NCI-H524 treated with DMSO at 0.1 percent for 48 hours (cell line): ENCODE measurements around the gene ATAD3B.

Experiments used
- DNase-seq: peaks from one replicate; lab custom pipeline; 2025; lab: John Stamatoyannopoulos, UW

Gene ATAD3B

DNA sequence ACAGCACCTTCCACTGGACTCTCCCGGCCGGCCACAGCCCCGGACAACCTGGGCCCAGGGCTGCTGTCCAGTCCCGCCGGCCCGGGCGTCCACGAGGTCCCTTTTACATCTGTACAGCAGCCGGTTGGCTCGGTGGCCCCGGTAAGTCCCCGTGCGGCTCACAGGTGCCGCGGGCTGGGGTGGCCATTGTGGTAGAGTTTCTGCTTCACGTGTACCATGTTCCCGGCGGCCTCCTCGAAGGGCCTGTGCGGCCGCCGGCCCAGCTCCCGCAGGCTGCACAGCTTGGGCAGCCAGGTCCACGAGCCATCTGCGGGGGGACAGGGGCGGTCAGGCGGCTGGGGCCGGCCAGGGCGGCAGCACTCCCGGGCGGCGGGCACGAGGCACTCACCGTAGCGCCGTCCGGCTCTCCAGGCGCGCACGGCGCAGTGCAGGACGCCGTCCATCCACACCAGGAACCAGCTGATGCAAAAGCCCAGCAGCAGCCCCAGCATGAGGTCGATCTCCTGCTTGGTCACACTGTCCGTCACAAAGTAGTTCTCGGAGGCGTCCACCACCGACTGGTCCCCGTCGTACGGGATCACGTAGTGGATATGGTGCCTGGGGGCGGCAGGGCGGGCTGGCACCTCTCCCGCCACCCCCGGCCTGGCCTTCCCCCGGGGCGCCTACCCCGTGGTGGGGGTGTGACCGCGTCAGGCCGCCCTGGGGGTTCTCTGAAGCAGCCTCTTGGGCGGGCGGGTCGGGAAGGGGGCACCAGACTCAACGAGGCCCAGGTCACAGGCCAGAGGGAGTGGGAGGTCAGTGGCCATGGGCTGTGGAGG, 63.8 kb downstream of the ATAD3B start:
- DNase-seq: no peak

DNA sequence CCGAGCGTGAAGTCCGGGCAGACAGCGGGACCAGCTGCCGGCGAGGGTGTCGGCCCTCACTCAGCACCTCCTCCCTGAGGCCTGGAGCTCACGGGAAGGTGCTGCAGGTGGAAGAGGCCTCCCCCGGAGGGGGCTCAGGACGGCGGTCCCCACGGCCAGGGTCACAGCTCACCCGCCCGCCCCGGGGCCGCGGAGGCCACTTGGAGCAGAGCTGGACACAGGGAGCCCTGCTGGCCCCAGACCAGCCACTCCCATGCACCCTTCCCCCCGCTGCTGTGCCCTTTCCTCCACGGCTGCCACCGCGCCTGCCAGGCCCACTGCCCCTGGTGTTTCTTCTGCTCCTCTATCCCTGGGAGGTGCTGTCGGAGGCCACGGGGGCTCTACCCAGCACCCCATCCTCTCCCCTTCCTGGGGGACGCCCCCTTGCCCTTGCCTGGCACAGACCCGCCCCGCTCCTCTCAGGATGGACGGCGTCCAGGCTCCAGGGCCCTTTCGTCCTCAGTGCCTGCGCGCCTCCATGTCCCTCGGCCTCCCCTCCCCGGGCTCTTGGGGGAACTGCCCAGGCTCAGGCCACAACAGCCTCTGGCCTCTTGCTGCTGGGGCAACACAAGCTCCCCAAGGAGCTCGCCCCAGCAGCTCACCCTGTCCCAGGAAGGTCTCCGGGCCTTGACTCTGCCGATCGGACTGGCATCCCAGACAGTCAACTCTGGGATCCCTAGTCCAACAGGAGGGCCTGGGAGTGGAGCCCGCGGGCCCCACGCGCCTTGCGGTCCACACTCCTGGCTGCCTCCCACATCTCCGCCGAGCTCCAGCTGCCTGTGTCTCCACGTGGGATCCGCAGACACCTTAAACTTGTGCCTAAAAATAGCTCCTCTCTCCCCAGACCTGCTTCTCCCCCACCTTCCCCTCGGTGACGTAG, 64.7 kb downstream of the ATAD3B start:
- no peak for DNase-seq

DNA sequence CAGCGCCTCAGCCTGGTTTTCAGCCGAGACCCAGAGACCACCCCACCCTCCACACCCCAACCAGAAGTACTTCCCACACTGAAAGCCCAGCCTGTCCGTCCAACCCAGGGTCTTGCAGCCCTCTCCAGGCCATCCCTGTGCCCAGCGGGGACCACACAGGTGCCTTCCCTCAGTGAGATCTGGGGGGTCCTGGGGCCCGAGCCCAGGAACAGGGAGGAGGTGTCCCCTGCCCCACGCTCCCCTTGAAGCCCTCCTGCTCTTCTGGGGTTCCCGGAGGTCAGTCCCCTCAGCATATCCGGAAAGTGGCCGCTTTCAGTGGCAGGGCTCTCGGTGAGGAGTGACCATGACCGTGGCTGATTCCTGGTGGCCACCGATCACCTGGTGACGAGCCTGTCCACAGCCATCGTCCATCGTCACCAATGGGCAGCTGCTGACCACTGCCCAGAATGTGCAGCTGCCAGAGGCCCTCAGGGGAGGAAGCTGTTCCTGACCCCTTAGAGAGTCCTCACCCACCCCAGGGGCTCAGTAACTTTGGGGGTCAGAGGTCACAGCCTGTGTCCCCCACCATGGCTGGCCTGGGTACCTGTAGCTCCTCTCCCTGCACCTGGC, 65.5 kb downstream of the ATAD3B start:
- DNase-seq: no peak

DNA sequence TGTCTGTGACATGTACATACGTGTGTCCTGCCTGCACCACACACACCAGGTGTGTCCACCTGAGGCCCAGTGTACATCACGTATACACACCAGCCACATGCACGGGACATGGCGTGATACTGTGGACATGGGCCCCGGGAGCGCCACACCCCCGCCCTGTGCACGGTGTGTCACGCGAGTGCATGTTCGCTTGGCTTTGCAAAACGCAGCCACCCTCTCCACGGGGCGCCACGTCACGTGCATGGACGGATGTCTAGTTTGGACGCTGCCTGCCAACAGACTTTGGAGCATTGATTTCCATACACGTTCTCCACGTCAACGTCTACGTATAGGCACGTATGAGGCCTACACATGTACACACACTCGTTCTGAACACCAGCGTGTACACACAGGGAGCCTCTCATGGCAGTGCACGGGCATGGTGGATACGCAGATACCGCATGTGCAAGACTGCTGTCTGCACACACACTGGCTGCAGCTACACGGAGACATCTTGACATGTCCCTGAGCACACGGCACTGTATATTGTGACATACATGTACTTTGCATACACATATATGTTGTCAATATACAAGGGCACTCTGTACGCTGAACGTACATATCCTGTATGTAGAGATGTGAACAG, 66.2 kb downstream of the ATAD3B start:
- DNase-seq: no peak

DNA sequence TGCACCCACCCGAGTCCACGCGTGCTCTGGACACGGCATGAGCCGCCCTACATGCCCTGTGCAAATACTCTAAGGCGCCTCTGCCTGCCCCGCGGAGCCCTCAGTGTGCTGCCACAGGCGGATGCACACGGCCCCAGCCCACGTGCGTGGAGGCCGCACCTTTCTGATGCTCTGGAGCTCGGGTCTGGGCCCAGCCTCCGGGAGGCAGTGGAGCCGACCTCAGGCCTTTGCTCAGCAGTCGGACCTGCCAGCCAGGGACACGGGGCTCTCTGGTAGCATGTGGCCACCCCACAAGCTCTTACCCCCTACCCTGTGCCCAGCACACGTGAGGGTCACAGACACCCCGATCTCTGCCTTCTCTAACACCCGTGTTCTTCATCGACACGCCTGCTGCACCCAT, 66.8 kb downstream of the ATAD3B start:
- DNase-seq: no peak

DNA sequence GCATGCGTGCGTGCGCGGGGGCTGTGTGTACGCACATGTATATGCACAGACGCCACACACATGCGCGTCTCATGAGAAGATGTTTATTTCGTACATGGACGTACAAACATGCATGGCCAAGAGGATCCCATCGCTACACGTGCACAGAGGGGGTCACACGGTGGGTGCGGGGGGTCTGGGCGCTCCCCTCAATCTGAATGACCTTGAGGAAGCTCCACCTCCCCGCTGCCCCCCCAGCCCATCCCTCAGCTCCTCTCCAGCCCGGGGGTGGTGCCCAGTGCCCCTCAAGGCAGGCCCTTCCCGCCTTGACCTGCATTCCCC, 67.4 kb downstream of the ATAD3B start:
- no peak for DNase-seq

DNA sequence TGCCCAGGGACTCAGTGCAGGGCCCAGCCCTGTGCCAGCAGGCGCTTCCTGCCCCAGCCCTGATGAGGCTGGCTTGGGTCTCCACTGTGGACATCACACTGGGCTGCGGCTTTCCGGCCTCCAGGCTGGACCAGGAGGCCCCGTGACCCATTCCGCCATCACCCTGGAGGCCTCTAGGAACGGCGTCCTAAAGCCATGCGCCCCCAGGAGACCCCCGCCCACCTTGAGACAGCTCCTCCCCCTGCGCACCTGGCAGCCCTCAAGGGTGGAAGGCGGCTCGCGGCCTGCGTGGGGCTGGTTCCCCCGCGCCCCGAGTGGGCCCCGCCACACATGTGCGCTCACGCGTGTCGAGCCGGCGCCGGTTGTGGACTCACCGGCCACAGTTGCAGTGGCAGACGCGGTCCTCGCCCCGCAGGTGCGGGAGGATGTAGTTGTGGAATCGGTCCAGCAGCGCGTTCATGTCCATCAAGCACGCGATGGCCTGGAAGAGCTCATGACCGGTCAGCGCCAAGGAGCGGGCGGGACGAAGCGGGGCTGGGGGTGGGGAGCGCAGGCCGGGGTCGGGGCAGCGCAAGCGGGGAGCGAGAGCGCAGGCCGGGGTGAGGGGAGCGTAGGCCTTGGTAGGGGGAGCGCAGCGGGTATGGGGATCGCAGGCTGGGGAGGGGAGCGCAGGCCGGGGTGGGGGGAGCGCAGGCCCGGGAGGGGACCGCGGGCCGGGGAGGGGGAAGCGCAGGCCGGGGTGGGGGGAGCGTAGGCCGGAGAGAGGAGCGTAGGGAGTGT, 67.9 kb downstream of the ATAD3B start:
- DNase-seq: no peak

DNA sequence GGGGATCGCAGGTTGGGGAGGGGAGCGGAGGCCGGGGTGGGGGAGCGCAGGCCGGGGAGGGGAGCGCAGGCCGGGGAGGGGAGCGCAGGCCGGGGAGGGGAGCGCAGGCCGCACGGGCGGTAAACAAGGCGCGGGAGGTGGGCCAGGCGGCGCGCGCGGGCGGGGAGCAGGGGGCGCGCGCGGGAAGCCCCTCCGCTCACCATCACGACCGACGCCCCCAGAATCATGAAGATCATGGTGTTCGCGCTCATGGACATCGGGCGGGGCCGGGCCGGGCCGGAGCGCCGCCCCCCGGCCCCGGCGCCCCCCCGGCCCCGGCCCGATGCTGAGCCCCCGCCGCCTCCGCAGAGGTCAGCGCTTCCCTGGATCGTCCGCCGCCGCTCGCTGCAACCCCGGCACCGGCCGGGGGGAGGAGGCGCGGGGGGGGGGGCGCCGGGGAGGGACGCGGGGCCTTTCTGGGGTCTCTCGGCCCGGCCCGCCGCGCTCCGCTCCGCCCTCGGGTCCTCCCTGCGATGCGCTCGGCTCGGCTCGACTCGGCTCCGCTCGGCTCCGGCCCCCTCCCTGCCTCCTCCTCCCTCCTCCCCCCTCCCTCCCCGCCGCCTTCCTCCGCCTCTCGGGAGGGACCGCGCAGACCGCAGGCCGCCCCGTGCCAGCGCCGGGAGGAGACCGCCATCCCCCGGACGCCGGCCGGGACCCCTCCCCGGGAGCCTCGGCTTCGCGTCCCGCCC, 68.7 kb downstream of the ATAD3B start, which contains the start of gene TMEM240:
Gene TMEM240 (minus strand): TSS at position 535 of the 728 bp plus-strand sequence. CDS start 278 bp downstream, at position 257.
- DNase-seq: no peak

DNA sequence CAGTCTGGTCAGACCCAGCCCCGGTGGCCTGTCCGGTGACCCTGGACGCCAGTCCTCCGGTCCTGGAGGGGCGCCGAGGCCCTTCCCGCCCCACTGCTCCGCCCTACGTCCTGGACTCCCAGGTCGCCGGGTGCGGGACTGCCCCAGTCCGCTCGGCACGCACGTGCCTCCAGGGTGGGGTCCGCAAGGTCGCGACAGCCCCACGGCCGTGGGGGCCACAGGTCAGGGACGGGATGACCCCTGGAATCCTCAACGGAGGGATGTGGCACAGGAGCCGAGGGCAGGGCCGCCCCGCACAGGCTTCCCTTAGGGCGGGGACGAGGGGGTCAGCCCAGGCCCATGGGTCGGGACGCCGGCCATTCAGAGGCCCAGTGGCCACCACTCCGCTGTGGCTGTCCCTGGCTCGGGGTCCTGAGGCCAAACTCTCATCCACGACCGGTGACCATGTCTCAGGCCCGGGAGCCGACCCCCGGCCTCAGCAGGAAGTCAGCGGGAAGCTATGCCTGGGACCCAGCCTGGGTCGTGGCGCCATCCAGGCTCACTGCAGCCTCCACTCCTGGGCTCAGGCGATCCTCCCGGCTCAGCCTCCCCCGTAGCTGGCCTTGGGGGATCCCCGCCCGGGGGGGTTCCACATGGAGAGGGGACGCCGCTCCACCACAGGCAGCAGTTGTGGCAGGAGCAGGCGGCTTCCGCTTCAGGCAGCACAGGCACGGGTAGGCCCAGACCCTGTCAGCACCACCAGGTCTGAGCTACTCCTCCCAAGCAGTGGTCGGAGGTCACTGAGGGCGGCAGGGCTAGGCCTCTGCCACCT, 69.5 kb downstream of the ATAD3B start:
- DNase-seq: no peak

DNA sequence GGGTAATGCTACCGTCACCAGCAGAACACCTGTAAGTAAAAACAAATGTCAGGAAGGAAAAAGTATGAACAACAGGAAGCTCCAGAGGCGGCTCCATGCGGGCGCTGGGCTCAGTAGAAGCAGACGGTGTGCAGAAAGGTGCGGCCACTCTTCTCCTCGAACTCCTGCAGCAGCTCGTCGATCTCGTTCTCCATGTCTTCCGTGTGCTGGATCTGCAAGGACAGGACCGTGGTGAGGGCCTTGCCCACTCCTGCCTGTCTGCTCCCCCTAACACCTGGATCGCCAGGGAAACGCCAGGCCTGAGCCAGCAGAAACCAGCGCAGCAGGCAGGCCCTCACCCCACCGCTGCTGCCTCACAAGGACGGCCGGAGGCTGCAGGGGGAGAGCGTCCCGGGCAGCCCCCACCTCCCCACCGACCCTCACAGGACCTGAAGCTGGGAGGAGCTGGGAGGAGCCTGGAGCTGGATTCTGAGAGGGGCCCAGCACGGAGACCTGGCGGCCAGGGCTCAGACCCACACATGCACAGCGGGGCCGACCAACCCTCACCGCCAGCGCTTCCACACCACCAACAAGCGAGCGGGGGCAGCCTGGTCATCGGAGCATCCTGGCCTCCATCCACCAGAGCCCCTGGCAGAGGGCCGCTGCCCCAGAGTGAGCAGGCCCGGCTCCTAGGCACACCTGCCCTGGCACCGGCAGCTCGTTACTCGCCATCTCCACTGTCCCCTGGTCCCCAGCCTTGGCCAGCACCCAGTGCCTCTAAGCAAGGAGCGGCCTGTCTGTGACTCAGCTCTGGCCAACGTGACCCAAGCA, 70.6 kb downstream of the ATAD3B start:
- no peak for DNase-seq

DNA sequence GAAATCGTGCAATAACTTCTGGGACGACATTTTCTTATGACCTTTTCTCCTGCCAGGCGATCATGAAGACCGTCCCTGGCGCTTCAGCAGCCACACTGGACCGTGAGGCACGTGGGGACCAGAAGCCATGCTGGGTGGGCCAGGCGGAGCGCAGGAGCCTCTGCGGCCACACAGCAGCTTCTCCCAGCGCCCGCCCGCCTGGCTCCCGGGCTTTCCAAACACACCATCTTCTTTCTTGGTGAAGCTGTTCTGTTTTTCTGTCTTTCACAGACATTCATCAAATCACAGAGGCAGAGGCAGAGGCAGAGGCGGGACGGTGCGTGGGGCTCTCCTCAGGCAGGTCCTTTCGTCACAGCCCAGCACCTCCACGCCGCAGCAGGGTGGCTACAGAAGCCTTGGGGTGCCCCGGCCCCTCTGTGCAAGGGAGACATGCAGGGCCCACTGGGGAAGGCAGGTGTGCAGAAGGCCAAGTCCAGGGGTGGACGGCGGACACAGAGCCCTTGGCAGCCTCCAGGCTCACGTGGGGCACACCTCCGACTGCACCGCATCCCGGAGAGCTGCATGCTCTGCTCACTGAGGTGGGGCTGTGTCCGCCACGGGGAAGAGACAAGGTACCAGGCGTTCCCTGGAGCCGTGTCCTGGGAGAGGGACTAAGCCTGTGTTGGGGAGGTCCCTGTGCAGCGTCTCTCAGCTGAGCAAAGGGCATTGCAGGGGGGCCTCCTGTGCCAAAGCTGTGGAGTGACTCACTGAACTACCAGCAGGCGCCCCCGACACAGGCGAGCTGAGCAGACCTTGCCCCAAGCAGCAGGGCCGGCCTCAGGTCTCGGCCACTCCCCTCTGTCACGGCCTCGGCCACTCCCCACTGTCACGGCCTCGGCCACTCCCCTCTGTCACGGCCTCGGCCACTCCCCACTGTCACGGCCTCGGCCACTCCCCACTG, 71.5 kb downstream of the ATAD3B start:
- no peak for DNase-seq

DNA sequence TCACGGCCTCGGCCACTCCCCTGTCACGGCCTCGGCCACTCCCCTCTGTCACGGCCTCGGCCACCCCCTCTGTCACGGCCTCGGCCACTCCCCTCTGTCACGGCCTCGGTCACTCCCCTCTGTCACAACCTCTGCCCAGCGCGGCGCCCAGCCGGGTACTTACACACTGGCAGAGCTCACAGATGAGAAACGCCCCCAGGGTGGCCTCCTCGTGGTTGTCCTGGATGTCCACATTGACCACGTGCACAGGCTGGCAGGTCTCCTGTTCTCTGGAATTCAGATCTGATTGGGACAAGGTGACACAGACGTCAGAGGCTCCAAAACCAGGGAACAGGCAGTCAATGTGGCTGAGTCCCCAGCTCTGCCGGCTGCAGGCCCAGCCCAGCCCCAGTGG, 72.1 kb downstream of the ATAD3B start:
- no peak for DNase-seq

DNA sequence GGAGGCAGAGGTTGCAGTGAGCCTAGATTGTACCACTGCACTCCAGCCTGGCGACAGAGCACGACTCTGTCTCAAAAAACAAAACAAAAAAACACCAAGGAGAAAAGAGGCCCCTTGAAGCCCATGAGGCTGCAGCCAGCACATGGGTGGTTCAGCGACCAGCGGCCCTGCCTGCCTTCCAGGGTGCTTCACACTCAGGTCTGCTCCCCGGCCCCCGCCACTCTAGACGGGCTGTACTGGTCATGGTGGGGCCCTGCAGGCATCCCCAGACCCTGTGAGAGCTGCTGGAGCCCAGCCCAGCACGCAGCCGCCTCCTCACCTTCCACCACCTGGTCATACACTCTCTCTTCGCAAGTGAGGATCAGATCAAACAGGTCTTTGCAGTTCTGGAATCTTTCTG, 73.0 kb downstream of the ATAD3B start:
- no peak for DNase-seq
